ENCODE results near the gene SLC8A1.

The SLC8A1 gene

DNA sequence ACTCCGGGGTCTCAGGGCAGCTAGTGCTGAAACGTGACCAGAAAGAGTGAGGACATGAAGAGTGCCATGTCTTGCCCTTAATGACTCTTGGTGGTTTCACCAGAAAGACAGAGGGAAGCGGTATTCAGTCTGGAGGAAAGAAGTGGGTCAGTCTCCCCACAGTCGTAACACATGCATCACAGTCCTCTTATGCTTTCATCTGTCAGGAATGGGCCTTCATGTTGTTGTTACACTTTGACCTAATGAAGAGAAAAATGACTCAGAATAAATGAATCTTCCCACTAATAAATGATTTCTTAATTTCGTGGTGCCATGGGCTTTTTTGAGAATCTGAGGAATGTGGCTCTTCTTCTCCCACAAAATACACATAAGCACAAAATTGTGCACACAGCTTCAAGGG is 103.2 kb downstream of the SLC8A1 start:
- peak; percentile 96 for DNase-seq

DNA sequence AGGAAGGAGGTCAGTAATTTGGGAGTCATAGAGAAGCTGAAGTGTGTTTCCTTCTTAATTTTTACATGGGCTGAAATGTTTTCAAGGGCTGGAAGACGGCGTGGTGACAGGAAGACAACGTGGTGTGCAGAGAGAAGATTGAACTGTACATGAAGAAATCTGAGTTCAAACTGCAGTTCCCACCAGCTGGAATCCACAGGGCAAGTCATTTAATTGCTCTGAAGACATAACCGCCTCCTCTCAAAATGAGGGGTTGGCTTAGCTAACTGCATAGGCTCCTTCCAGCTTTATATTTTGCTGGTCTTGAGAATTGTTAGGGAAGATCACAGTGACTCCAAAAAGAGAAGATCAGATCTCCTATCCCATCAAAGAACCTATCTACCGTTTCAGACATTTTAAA is 103.9 kb downstream of the SLC8A1 start:
- DNase-seq, result peak; percentile 57

DNA sequence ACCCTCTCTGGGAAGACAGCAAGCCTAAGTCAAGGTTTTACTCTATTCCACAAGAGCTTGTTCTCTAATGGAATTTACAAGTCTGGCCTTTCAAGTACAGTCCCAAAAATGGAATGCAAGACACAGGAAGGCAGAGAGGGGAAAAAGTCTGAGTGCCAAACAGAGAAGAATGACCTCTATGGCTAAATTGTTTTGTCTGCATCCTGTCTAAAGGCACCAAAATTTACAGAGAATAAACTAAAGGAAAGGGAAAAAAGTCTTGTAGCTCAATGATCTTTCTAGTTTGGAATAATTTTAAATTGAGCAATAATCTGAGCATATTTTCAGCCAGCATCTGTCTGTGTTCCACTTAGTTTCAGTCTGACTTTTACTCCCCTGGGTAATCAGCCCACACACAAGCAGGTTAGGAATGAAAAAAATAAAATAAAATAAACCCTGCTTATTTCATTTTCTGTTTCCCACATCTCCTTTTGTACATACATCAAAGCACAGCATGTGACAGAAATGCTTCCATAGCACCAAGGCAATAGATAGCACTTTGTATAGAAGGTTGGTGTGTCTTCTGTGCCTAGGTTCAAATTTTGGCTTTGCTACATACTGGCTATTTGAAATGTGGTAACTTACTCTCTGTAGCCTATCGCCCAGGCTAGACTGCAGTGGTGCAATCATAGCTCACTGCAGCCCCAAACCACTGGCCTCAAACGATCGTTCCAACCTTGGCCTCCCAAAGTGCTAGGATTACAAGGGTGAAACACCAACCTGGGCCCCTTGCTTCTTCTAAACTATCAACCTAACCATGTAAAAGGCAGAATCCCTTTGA is 105.1 kb downstream of the SLC8A1 start:
- peak; percentile 87 for DNase-seq

DNA sequence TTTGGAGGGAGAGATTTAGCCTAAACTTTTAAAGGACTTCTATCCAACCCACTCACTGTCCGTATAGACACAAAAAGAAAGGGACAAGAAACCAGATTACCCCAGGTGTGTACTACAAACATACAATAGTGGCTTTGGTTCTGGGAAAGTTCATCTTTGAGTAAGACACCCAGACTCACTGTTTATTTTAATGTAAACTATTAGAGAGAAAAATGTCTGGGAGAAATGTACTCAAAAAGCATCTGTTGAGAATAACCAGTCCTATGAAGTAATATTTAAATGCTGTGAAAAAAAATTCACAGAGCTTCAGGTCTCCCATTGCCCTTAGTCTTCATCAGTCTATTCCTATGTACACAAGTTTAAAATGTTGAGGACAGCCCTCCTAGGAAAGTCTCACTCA is 107.5 kb downstream of the SLC8A1 start:
- no peak for DNase-seq

DNA sequence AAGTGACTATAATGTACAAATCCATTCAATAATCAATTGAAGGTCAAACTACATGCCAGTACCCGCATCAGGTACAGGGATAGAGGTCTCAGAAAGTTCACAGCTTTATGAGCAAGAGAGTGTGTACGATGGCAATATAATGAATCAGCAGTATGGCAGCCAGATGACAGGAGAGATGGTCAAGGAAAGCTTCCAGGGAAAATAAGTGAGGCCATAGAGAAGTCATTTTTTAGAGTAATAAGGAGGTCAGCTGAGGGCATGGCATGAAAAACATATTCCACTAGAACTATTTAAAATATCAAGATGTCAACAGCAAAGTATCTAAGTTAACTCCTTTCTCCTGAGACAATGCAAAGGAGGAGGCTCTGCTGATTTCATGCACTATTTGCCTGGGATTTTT is 108.0 kb downstream of the SLC8A1 start:
- peak; percentile 88 for DNase-seq

DNA sequence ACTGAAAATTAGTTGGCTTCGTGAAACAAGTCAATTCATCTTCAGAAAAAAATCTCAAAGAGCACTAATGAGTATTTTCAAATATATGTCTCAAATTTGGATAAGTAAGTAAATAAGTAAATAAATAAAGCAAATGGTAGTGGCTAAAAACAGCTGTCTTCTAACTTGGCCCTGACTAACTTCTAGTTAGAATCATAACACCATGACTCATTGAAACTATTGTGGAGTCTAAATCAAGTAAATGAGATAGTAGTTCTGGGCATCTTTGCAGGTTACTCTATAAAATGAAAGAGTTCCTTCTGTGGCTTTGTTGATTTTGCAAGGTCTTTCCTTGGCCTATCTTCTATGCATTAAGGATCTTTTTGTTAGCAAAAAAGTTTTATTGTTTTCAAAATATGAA is 110.7 kb downstream of the SLC8A1 start:
- DNase-seq, result no peak

DNA sequence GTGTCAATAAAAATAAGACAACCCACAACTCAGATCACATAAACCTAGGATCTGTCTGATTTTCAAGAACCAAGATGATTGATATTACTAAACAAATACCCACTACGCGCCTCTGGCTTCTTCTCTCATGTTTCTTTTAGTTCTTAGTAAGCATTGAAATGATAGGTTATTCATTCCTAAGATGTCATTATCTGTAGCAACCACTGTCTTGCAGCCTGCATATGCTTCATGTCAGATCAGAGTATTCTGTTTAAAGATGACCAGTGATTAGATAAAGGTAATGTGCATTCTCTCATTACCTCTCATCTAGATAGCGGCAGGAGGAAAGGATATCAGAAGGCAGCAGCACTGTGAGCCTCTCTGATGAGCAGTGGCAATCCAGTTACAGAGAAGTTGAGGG is 112.9 kb downstream of the SLC8A1 start:
- DNase-seq, result no peak

DNA sequence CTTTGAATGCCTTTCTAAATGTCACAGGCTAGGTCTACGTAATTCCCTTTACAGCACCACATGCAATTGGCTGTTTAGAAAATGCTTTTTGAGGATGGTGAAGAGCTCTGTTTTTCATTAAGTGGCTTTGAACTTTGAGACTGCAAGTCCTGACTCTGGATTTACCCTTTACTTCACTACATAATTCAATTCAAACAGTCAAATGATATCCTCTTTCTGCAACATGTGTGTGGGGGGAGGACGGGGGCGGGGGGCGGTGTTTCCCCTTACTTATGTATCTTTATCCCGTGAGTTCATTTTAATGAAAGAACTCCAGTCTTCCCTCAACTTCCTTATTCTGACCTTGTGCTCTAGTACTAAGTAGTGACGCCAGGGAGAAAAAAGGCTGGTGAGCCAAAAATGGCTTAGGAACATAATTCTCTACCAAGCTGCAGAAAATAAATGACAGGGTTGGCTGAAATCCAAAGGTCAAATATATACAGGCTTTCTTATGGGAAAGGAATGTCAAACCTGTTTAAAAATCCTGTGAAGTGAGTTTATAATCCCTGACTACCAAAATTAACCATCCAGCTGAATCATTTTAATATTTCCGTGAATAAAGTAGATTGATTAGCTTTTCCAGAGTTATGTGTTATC is 119.6 kb downstream of the SLC8A1 start:
- DNase-seq, result peak; percentile 66

DNA sequence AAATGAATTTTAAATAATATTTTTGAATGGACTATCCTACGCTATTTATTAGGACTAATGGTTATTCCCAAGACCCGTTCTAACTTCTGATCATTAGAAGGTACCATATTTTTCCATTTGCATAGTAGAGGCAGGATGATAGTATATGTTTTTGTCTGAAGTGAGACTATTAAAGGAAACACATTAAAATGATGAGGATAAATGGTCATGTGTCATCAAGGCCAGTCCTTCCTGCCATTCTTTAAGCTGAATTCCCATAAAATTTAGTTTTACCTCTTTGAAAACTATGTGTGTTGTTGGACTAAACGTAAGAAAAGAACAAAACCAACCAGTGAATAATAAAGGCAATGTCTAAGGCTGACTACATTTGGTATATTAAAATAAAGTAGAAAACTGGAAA is 121.8 kb downstream of the SLC8A1 start:
- no peak for DNase-seq

DNA sequence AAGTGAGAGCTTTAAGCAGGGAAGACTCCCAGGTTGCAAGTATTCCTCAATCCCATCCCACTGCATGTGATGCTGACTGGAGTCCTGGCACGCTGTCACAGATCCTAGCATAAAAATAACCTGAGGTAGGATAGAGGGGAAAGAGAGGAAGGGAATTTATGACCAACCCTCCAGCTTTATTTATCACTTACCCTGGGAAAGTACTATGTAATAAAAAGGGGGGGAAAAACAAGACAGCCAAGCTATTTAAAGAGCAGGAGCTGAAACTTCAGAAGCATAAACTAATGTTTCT is 122.2 kb downstream of the SLC8A1 start:
- DNase-seq, result no peak

DNA sequence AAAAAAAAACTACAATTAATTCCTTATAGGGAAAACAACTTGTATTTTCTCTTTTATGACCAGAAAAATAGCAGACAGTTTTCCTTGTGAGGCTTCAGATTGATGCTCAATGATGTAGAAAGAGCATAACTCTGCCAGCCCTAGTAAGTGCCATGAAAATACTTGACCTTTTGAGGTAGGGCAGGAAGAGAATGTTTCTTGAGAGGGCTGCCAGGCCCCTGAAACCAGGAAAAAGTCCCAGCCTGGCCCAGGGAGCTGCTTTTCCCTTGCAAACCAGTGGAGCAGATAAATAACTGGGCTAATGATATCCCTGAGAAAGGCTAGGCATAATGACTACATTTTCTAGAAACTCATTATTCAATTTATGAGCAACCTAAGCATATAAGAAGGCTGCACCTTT is 126.8 kb downstream of the SLC8A1 start:
- no peak for DNase-seq

DNA sequence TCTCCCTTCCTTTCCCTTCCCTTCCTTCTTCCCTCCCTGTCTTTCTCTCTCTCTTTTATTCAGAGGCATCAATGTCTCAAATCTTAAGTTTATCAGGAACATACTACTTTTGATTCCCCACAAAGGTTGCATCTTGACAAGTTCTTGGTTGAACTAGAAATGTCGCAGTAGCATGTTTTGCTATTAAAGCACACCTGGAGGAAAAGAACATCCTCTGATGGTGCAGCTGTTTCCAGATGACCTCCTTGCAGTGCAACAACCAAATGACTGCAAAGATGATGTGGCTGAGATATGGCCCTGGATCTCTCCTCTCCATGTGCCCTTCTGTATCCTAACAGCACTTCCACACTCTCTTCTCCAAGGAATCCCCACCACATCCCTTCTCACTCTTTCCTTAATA is 127.2 kb downstream of the SLC8A1 start:
- no peak for DNase-seq

DNA sequence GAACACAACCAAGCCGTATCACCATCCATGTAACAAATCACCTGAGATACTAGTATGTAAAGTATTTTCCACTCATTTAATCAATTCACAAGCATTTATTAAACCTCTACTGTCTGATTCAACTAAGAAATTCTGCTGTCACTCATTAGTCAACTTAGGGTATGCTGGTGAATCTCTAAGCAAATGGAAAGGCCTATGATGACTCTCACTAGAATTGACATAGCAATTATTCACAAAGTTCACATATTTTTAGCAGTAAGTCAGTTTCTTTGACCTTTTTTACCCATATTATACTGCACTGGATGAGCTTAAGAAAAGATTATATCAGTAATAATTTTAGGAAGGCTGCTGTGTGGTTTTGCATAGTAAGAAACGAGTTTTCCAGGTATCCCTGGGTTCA is 130.1 kb downstream of the SLC8A1 start:
- no peak for DNase-seq

DNA sequence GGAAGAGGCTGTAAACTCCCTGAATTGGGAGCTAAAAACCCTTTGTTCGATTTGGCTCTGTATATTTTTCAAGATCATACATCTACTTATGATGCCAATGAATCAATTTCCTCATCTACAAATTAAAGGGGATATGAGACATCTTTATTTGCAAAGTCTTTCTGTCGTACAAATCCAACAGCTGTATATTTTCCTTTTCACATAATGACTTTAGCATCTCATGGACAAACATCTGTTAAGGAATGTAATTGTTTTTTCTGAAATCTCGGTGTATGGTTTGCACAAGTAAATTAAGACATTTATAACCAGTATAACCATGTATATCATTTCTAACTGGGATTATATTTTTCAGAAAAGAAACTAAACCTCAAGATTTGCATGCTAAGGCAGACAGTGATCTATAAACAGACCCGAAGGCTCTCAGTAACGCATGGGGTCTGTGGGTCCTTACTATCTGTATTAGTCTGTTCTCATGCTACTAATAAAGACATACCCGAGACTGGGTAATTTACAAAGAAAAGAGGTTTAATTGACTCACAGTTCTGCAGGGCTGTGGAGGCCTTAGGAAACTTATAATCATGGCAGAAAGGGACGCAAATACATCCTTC is 130.8 kb downstream of the SLC8A1 start:
- no peak for DNase-seq

DNA sequence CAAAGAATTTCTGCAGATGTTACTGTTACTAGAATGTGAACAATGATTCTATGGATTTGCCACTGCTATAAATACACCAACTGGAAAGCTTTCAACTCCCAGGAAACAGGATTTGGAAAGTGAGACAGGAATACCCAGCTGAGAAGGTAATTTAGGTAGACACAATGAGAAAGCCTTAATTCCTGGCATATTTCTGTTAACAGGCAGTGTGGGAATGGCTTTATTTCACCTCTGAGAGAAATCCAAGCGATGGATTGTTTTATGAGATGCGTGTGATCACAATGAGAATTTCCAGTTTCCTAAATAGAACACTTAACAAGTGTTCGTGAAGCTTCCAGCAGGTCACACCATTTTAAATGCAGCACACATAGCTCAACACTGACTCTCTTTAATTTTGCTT is 133.0 kb downstream of the SLC8A1 start:
- DNase-seq, result no peak

DNA sequence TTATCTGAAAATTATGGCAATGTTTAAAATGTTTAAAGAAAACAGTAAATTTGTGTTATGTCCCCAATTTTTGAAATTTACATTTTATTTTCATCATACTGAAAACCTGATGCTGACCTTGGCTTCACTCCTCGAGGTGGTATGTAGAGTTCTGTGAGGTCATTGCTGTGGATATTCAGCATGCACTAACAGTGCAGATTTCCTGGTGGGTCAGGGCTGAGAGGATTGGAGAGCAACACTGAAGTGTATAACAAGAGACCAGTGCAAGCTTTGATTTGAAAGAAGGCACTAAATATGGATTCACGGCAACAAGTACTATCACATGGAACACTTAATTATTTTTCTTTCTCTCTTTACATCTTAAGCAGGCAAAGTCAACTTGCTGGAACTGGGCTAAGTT is 134.1 kb downstream of the SLC8A1 start:
- no peak for DNase-seq

DNA sequence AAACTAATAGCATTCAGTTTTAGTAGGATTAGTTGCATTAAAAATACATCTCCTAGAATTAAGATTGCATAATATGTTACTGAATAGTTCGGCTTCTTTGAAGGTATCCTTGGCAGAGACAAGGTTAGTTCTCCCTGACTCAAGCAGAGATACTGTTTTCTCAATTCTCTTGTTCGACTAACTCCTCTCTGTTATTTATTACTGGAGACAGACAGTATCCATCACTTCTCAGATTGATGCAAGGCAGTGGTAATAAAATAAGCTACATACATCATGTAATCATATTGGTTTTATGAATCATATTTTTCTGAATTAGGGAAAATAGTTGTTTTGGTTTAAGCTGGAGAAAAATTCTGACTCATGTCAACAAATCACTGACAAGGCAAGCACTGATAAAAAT is 134.8 kb downstream of the SLC8A1 start:
- DNase-seq, result peak; percentile 62

DNA sequence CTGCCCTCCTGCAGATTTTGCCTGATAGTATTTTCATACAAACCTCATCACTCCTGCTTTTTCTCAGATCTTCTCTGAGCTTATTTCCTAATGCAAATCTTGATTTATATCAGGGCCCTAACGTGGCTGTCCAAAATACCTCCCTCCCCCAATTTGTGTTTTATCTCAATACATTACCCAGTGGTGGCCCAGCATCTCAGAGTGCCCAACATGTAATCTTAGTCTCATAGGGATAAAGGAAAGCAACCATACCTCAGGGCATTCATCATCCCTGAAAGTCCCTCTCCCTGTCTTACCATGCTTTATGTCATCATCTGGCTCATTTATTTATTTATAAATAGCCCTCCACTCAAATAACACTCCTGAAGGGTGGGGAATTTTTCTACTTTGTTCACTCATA is 135.3 kb downstream of the SLC8A1 start:
- DNase-seq, result no peak

DNA sequence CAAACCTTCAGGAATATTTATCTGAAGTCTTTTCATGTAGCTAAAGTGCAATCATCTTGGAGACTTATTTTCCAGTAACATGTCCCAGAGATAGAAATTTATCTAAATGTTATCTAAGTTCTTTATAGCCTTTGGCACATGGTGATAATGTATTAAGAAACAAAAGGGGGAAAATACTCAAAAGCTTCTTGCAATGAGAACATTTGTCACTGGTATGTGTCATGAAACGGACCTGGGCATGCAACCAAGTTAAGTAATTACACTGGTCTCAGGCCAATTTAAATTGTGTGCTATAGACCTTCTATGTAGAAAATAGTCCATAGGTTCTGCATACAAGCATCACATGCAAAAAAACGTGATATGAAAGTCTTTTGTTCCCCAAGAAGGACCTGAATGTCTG is 136.2 kb downstream of the SLC8A1 start:
- DNase-seq, result peak; percentile 81

DNA sequence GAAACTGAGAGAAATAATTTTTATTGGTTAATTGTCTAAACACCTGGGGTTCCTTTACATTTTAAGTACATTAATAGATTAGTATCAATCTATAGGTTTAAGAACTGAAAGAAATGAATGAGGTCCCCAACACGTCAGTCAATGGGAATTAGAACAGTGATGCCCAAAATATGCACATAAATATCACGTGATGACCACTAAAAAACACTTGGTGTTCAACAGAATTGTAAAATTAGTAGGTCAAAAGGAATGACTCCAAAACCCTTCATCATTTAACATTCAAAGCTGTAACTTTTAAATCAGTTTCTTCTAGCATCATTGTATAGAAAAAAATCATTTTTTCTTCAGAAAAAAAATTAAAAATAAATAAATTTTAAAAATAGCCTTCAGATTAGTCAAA is 140.9 kb downstream of the SLC8A1 start:
- no peak for DNase-seq

DNA sequence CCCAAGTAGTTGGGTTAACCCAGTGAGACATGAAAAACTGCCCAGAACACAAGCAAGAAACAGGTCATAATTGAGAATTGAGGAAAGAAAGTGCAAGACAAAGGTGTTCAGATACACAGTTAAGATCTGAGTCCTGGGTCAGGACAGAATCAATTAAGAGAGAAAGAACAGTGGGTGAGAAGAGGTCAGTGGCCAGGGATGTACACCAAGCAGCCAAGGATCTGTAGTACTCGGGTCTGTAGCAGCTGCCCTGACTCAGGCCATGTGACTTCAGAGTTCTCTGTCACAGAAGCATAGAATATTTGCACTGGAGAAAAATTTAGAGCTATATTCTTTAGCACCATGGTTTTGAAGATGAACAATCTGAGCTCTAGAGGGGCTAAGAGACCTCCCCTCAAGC is 141.6 kb downstream of the SLC8A1 start:
- no peak for DNase-seq

DNA sequence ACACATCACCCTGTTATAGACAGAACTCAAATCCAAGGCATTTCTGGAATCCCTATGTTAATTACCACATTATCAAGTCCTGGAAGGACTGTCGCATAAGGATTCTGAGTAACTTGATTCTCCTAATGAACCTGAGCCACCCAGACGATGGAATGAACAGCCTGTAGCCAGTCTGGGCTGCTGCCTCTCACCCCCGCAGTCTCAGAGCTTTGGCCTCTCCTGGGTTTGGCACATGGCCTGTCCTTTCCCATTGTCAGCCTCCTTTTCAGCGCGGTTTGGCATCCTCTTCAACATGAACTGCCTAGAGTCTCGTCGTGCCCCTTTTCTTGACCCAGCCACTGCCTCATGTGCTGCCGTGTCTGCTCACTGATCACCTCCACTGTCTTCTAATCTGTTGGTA is 147.6 kb downstream of the SLC8A1 start:
- DNase-seq, result peak; percentile 44

DNA sequence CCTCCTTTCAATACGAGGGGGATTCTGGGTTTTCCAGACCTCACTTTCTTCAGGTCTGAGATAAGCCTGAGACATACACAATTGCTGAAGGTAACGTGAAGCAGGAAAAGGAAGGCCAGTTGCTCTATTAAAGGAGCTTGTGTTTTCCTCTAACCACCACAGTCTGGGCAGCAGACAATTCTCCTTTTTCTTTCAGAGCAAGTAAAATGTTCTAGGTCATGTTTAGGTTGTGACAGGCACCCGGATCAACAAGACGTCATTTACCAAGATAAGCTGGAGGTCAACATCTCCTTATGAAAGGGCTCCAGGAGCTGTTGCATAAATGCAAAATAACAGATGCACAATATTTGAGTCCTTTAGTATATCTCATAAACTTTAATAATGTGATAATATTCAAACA is 148.1 kb downstream of the SLC8A1 start:
- no peak for DNase-seq

DNA sequence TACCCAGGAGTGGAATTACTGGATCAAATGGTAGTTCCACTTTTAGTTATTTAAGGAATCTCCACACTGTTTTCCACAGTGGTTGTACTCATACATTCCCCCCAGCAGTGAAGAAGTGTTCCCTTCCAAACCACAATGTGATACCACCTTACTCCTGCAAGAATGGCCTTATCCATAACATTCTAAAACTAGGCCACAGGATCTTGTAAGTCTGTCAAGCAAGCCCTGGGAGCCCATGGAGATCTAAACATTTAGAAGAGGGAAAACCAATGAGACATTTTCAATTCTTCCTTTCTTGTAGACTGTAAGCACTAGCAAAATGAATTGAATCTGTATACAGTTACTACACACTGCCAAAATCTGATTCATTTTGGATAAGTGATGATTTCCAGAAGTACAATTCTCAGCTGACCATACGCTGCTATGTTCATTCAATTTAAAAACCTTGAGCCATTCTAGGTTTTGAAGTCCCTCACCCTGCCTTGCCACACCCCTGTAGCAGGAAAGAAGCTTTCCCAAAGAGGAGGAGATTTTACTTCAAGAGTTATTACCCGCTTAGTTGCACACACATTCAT is 149.1 kb downstream of the SLC8A1 start:
- DNase-seq, result no peak

All from fibroblast of skin of scalp (primary cell).